Measurements from ENCODE around the gene BRIP1.

DNA sequence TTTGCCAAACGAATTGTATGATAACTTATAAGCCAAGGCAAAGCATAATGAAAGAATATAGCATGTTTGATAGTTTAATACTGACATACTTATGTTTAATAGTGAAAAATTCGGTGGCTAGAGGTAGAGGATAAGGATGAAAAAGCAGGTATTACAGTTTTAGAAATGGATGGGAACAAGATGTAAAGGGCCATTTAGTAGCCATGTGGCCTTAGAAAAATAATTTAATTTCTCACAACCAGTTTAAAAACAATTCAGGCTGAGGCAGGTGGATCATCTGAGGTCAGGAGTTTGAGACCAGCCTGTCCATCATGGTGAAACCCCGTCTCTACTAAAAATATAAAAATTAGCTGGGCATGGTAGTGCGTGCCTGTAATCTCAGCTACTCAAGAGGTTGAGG, 152.8 kb downstream of the BRIP1 start:
- TF ChIP-seq, protein P1, sequence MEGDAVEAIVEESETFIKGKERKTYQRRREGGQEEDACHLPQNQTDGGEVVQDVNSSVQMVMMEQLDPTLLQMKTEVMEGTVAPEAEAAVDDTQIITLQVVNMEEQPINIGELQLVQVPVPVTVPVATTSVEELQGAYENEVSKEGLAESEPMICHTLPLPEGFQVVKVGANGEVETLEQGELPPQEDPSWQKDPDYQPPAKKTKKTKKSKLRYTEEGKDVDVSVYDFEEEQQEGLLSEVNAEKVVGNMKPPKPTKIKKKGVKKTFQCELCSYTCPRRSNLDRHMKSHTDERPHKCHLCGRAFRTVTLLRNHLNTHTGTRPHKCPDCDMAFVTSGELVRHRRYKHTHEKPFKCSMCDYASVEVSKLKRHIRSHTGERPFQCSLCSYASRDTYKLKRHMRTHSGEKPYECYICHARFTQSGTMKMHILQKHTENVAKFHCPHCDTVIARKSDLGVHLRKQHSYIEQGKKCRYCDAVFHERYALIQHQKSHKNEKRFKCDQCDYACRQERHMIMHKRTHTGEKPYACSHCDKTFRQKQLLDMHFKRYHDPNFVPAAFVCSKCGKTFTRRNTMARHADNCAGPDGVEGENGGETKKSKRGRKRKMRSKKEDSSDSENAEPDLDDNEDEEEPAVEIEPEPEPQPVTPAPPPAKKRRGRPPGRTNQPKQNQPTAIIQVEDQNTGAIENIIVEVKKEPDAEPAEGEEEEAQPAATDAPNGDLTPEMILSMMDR (tag by site-specific recombination; IDR thresholded peaks at IDR 0.05), result no peak
- TF ChIP-seq ZNF571 (tag by site-specific recombination; IDR thresholded peaks at IDR 0.05), result no peak
- no peak for TF ChIP-seq ZNF140 (tag by site-specific recombination; IDR thresholded peaks at IDR 0.05)
- TF ChIP-seq, protein P2, sequence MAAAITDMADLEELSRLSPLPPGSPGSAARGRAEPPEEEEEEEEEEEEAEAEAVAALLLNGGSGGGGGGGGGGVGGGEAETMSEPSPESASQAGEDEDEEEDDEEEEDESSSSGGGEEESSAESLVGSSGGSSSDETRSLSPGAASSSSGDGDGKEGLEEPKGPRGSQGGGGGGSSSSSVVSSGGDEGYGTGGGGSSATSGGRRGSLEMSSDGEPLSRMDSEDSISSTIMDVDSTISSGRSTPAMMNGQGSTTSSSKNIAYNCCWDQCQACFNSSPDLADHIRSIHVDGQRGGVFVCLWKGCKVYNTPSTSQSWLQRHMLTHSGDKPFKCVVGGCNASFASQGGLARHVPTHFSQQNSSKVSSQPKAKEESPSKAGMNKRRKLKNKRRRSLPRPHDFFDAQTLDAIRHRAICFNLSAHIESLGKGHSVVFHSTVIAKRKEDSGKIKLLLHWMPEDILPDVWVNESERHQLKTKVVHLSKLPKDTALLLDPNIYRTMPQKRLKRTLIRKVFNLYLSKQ (tag by site-specific recombination; IDR thresholded peaks at IDR 0.05; ENCODE audit: borderline replicate concordance), result no peak
- TF ChIP-seq ZNF48 (tag by site-specific recombination; IDR thresholded peaks at IDR 0.05), result no peak
- no peak for TF ChIP-seq ZNF324 (tag by site-specific recombination; IDR thresholded peaks at IDR 0.05)
